GM12874 (cell line): Measurements from ENCODE around the gene JHY.

ENCODE experiments used
- TF ChIP-seq, protein P1 (sequence below): IDR thresholded peaks from 2 replicates; pipeline ENCODE4 v1.5.1; 2011; ENCODE audit warnings: low read depth, mild to moderate bottlenecking, control low read depth, low read length, moderate library complexity; ENCODE audit not compliant: insufficient read depth

JHY gene

DNA sequence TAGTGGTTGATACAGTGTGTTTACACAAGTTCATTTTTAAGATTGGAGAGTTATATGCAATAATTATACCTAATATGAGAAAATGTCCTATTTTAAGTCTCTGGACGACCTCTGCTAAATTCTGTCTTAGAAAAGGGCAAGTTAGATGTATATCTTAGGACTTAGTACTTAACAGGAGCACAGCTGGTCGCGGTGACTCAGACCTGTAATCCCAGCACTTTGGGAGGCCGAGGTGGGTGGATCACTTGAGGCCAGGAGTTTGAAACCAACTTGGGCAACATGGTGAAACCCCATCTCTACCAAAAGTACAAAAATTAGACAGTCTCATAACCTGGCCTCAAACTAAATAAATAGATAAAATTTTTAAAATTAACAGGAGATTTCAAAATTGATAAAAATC, 71.9 kb downstream of the JHY start:
- TF ChIP-seq, protein P1, sequence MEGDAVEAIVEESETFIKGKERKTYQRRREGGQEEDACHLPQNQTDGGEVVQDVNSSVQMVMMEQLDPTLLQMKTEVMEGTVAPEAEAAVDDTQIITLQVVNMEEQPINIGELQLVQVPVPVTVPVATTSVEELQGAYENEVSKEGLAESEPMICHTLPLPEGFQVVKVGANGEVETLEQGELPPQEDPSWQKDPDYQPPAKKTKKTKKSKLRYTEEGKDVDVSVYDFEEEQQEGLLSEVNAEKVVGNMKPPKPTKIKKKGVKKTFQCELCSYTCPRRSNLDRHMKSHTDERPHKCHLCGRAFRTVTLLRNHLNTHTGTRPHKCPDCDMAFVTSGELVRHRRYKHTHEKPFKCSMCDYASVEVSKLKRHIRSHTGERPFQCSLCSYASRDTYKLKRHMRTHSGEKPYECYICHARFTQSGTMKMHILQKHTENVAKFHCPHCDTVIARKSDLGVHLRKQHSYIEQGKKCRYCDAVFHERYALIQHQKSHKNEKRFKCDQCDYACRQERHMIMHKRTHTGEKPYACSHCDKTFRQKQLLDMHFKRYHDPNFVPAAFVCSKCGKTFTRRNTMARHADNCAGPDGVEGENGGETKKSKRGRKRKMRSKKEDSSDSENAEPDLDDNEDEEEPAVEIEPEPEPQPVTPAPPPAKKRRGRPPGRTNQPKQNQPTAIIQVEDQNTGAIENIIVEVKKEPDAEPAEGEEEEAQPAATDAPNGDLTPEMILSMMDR: no peak

DNA sequence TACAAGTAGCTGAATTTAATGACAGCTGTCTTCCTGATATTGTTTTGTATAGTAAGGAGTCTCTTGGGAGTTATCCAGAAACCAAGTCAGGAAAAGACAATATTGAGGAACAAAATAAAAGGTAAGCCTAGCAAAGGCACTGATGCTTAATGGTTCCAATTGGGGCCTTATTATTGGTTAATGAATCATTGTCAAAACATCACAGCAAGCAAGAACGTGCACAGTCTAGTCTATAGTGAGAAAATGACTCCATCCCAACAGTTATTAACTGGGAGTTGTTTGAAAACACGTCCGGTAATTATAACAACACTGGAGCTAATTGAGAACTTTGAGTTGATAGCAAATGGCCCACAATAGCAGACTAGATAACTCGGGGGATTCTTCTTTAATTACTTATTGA, 81.4 kb downstream of the JHY start:
- TF ChIP-seq, protein P1: no peak

DNA sequence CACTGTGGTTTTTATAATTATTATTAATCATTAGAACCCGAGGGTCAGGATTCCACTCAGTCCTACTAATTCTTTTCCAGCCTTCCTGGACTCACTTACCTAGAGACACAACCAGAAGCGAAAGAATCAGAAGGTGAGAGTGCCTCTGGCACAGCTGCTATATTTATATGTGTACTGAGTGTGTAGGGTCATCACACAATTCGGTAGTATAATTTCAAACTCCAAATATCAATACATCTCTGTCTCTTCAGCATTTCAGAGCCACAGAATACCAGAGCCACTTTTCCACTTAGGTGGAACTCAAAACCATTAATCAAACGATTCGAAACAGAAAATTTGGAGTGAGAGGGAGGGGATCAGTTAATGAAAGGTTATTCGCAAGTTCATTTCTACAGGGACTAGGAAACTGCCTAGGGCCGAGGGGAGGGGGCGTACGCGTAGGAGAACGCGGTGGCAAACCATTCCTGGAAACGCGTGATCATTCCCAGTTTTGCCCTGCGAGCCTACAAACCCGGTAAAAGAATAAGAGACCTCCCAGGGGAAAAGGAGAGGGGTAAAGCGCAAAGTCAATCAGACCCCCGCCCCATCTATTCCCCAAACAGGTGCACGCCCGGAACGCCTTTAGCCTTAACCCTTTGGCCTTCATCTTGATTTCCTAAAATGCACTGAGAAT, 93.6 kb downstream of the JHY start:
- TF ChIP-seq, protein P1: no peak

DNA sequence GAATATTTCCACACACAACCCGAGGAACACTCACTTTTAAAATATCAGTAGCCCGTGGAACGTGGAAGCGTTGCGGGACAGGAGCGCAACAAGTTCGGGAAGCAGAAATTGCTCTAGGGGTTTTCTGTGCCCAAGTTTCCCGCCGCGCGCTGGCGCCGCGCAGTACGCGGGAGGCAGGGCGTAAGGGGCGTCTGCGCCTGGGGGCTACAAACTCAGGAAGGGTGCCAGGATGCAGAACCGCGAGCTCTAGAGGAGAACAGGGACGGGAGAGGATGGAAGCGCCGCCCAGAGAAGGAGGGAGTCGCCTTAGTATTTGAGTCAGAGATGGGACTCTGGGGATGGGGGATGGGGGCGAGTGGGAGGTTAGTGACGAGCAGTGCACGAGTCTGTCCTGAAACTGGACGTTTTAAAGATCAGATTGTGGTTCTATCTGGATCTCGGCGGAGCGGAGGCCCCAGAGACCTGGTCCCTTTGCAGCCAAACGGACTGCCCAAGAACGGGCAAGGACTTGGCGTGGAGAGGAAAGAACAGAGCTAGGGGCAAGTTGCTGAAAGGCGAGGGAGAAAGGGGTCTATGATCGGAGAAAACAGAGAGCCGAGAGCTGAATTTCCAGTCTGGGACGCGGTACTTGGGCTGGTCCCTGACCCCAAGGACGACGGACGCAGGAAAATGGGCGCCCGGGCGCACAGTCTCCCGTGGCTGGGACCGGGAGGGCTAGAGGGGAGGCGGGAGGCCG, 94.3 kb downstream of the JHY start:
- TF ChIP-seq, protein P1: no peak

DNA sequence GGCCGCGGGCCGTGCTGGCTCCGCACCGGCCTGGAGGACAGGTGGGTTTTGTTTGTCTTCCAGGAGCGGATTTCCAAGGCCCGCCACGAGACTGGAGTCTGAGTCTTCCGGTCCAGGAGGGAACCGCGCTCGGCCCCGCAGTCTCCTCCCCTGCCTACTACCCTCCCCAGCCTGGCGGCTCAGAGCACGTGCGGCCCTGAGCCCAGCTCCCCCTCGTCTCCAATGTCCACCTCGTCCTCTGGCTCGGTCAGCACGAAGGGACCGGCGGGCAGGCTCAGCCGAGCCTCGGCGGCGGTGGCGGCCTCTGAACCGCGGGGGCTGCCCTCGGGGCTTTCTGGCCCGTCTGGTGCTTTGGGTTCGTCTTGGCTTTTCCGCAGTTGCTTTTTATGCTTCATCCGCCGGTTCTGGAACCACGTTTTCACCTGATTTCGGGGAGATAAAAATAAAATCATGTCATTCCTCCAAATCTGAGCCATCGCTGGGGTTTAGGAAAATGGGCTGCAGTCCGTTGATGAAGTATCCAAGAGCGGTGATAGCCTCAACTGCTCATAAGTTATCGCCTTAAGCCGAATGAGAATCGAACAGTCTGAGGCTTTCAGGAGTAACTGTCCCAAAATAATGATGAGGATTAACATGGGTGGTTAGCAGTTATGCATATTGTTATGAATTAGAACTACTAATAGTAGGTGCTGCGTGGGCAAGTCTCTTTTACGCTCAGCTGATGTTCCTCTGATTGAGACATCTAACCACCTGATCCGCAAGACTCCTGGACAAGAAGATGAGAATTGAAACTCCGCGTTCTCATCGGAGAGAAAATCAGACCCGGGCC, 95.1 kb downstream of the JHY start:
- TF ChIP-seq, protein P1: no peak

DNA sequence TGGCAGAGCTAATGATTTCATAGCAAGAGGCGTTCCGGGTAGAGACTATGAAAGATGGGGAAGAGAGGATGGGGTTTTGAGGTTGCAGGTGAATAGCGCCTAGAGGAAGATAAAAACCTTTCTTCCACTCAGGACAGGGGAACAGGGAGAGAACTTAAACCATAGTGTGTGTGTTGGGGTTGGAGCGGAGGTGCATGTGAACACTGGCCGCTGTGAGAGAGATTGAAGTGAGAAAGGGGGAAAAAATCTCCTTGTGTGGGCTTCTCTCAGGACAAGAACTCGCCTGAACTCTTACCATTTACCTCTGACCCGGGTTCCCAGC, 95.7 kb downstream of the JHY start:
- TF ChIP-seq, protein P1: no peak

DNA sequence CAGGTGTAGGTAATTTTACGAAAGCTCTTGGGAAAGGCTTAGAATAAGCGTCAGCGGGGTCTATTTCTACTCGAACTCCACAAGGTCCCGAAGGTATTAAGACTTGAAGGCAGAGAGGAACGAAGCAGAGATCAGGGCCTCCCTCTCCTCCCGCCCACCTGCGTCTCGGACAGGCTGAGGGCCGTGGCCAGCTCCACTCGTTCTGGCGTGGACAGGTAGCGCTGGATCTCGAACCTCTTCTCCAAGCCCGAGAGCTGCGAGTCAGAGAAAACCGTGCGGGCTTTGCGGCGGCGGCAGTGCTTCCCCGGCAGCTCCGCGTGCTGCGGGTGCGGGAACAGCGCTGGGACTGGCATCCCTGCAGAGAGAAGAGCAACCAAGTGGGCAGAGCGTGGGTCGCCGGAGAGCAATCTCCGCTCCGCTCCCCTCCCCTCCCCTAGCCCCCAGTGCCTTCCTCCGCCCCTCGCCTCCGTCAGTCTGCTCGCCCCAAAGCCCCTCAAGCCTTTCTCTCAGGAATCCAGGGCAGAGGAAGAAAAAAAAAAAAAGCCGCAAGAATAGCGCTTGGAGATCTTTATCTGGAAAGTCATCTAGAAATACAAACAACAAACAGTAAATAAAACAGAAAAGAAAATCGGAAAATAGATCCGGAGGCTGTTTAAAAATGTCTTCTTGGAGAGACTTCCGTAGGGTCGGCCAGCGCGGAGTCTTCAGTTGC, 96.7 kb downstream of the JHY start:
- TF ChIP-seq, protein P1: no peak
